Activated CD8-positive, alpha-beta T cell treated with anti-CD3 and anti-CD28 coated beads for 36 hours (primary cell): ENCODE measurements around the gene ST3GAL3. TPM values are rescaled to one million over a fixed set of nuclear protein-coding genes. Genes with fewer than 3 reads are reported as not detected.

Experiments used
- ATAC-seq: fragments of 200-7000 bp; cut with Tn5 transposase; one replicate; pipeline ENCODE4 v1.10.0; 2021; ENCODE audit warnings: mild to moderate bottlenecking, moderate library complexity
- CTCF ChIA-PET: fragments of 350-600 bp; sonication (Branson Sonifier 250); formaldehyde crosslinking; loops from one replicate; lab custom pipeline; 2021; ENCODE audit warnings: antibody characterized with exemption; lab: Charles Lee
- POLR2A ChIA-PET: fragments of 350-600 bp; sonication (Branson Sonifier 250); formaldehyde crosslinking; loops from one replicate; lab custom pipeline; 2021; ENCODE audit warnings: antibody characterized with exemption; lab: Charles Lee
- DNase-seq: peaks from one replicate; pipeline ENCODE4 v3.0.0-alpha.2; 2020
- H3K27ac Mint-ChIP-seq: one replicate; pipeline ENCODE4 v1.8.0; 2021; ENCODE audit warnings: mild to moderate bottlenecking, mixed read lengths
- H3K27me3 Mint-ChIP-seq: one replicate; pipeline ENCODE4 v1.8.0; 2021; ENCODE audit warnings: mixed read lengths
- H3K36me3 Mint-ChIP-seq: one replicate; pipeline ENCODE4 v1.8.0; 2021; ENCODE audit warnings: low read depth, mixed read lengths
- H3K4me1 Mint-ChIP-seq: one replicate; pipeline ENCODE4 v1.8.0; 2021; ENCODE audit warnings: low read depth, mixed read lengths
- H3K4me3 Mint-ChIP-seq: one replicate; pipeline ENCODE4 v1.8.0; 2021; ENCODE audit warnings: mild to moderate bottlenecking, moderate library complexity, mixed read lengths
- H3K9me3 Mint-ChIP-seq: one replicate; pipeline ENCODE4 v1.8.0; 2021; ENCODE audit warnings: mixed read lengths
- CTCF ChIP-seq: fragments of 200-600 bp; IDR thresholded peaks from one replicate; pipeline ENCODE4 v1.8.0; 2022; ENCODE audit warnings: antibody characterized with exemption, mild to moderate bottlenecking
- intact Hi-C: fragments of 100-400 bp; cut with micrococcal nuclease; formaldehyde crosslinking; loops from one replicate; pipeline ENCODE4 v1.10.0; 2022
- total RNA-seq, 2 experiments: library from RNA; stranded (reverse); gene quantifications; one replicate each; pipeline ENCODE4 v1.2.3, GENCODE V29; 2021

The ST3GAL3 gene
- total RNA-seq, 2 experiments from 2014 or later = 14.5 to 20.0 TPM

- CTCF ChIA-PET = interaction anchor here (0.7 to 1.4 kb wide), 3 partner anchors 78 to 206 kb away, joined by 3 read pairs; partner anchors contain the start of gene ST3GAL3
- Mint-ChIP-seq H3K27ac (no peak overlapping the region), H3K27me3 (no peaks in the 10 kb centered on the region), H3K4me1 (peaks cover 10% of the 10 kb centered on the region), H3K36me3 (peaks cover 34% of the 10 kb centered on the region), H3K9me3 (no peaks in the 10 kb centered on the region), H3K4me3 (no peak overlapping the region)
- intact Hi-C loops = no loop called here
- no peak for TF ChIP-seq CTCF
- DNase-seq (no peak), ATAC-seq (no peak)
- POLR2A ChIA-PET = no interaction called here
These were observed 134.2 kb downstream of the ST3GAL3 start for GRCh38 chr1:43841321-43842174.

- Mint-ChIP-seq H3K27ac (no peak overlapping the region), H3K36me3 (peaks cover 34% of the 10 kb centered on the region), H3K4me3 (no peak overlapping the region), H3K9me3 (no peaks in the 10 kb centered on the region), H3K27me3 (no peaks in the 10 kb centered on the region), H3K4me1 (peaks cover 9% of the 10 kb centered on the region)
- TF ChIP-seq CTCF = no peak
- POLR2A ChIA-PET = no interaction called here
- intact Hi-C loops = no loop called here
- DNase-seq (no peak), ATAC-seq (no peak)
- CTCF ChIA-PET = interaction anchor here (1.1 to 1.4 kb wide), 2 partner anchors 78 to 206 kb away, joined by 3 read pairs; no protein-coding TSS in a partner anchor
These were observed 134.8 kb downstream of the ST3GAL3 start for GRCh38 chr1:43842175-43842498.

GRCh38 chr1:43843684-43844083 is 136.3 kb downstream of the ST3GAL3 start:
- CTCF ChIA-PET = interaction anchor here (1.1 kb wide), 1 partner anchor 79 kb away, joined by 3 read pairs; no protein-coding TSS in a partner anchor
- intact Hi-C loops = no loop called here
- no peak overlapping the region for H3K27ac Mint-ChIP-seq

GRCh38 chr1:43844114-43844513 is 136.8 kb downstream of the ST3GAL3 start:
- Mint-ChIP-seq H3K36me3 (peaks cover 32% of the 10 kb centered on the region), H3K9me3 (no peaks in the 10 kb centered on the region), H3K4me1 (peaks cover 15% of the 10 kb centered on the region), H3K4me3 (no peak overlapping the region), H3K27ac (no peak overlapping the region), H3K27me3 (no peaks in the 10 kb centered on the region)
- intact Hi-C loops = no loop called here
- CTCF ChIA-PET = interaction anchor here (1.1 kb wide), 1 partner anchor 80 kb away, joined by 3 read pairs; no protein-coding TSS in a partner anchor
- DNase-seq = no peak
- POLR2A ChIA-PET = no interaction called here
- TF ChIP-seq CTCF = no peak
- ATAC-seq = no peak

More at GRCh38 chr1:43843684-43844083, 136.3 kb downstream of the ST3GAL3 start:
- no peak for TF ChIP-seq CTCF
- Mint-ChIP-seq H3K36me3 (peaks cover 32% of the 10 kb centered on the region), H3K27me3 (no peaks in the 10 kb centered on the region), H3K4me3 (no peak overlapping the region), H3K4me1 (peaks cover 15% of the 10 kb centered on the region), H3K9me3 (no peaks in the 10 kb centered on the region)
- POLR2A ChIA-PET = no interaction called here
- DNase-seq (no peak), ATAC-seq (no peak)

- ChIA-PET POLR2A (no interaction called here), CTCF (no interaction called here)
- no peak for ATAC-seq
- Mint-ChIP-seq H3K27ac (no peak overlapping the region), H3K36me3 (peaks cover 10% of the 10 kb centered on the region), H3K9me3 (no peaks in the 10 kb centered on the region), H3K4me1 (peaks cover 12% of the 10 kb centered on the region), H3K27me3 (no peaks in the 10 kb centered on the region), H3K4me3 (no peak overlapping the region)
- DNase-seq = no peak
- no peak for TF ChIP-seq CTCF
- intact Hi-C loops = no loop called here
These were observed 140.0 kb downstream of the ST3GAL3 start for GRCh38 chr1:43847290-43847689.
